A549 (cell line): Measurements from ENCODE around the gene SCO2. TPM values are rescaled to one million over a fixed set of nuclear protein-coding genes. Genes with fewer than 3 reads are reported as not detected.

Experiments
- ATAC-seq, 2 experiments: fragments of 200-7000 bp in 1 of 2; fragments of >200 bp in 1 of 2; cut with Nextera tagmentation in 1 of 2; cut with Tn5 transposase in 1 of 2; 3 replicates each; pipeline versions ENCODE4 v1.8.0 to v1.9.1; 2018 to 2020; ENCODE audit warnings: mild to moderate bottlenecking in 1 of 2, moderate library complexity in 1 of 2
- CTCF ChIA-PET: fragments of 300-600 bp; sonication (Branson Sonifier 250); formaldehyde crosslinking; extraction: SDS; loops from one replicate; lab custom pipeline; 2021; ENCODE audit warnings: antibody characterized with exemption, inconsistent platforms; lab: Yijun Ruan, JAX
- POLR2A ChIA-PET: fragments of 350-600 bp; formaldehyde crosslinking; extraction: SDS; loops from one replicate; lab custom pipeline; 2021; ENCODE audit warnings: antibody characterized with exemption, inconsistent platforms; lab: Yijun Ruan, JAX
- DNase-seq, 2 experiments: peaks; one replicate each; pipeline versions ENCODE4 v3.0.0 to v3.0.0-alpha.2; 2011 to 2016; ENCODE audit warnings: low read depth in 1 of 2, low spot score in 1 of 2
- FAIRE-seq: peaks from 2 replicates; lab custom pipeline; 2011; peaks lifted over from hg19 to GRCh38; lab: Jason Lieb, UNC
- H3K27ac ChIP-seq, 2 experiments: fragments of >200 bp; sonication (Bioruptor Twin); formaldehyde crosslinking; 3 replicates each; pipeline ENCODE4 v1.5.1; 2016 to 2017
- H3K4me1 ChIP-seq: fragments of >200 bp; sonication (Bioruptor Twin); formaldehyde crosslinking; 3 replicates; pipeline ENCODE4 v1.6.1; 2016
- H3K4me2 ChIP-seq: fragments of >200 bp; sonication (Bioruptor Twin); formaldehyde crosslinking; 3 replicates; pipeline ENCODE4 v1.6.1; 2016
- H3K4me3 ChIP-seq: fragments of >200 bp; sonication (Bioruptor Twin); formaldehyde crosslinking; 3 replicates; pipeline ENCODE4 v1.5.1; 2016
- H3K9me3 ChIP-seq: fragments of >200 bp; sonication (Bioruptor Twin); formaldehyde crosslinking; 3 replicates; pipeline ENCODE4 v1.6.1; 2016
- CBX8 ChIP-seq: fragments of 200-600 bp; sonication (generic); IDR thresholded peaks from 2 replicates; pipeline ENCODE4 v1.6.1; 2016
- ESRRA ChIP-seq: fragments of 150-350 bp; IDR thresholded peaks from 2 replicates; pipeline ENCODE4 v1.6.1; 2014; ENCODE audit warnings: mild to moderate bottlenecking, low read length, borderline replicate concordance
- HOXA7 ChIP-seq: fragments of 250-450 bp; sonication (Bioruptor Pico); IDR thresholded peaks from 2 replicates; pipeline ENCODE4 v1.5.0; 2020; ENCODE audit warnings: mild to moderate bottlenecking, moderate library complexity
- HOXB13 ChIP-seq: fragments of 250-450 bp; sonication (Bioruptor Pico); IDR thresholded peaks from 2 replicates; pipeline ENCODE4 v1.5.0; 2020; ENCODE audit warnings: low read depth, mild to moderate bottlenecking, moderate library complexity
- MAFK ChIP-seq: fragments of 450-650 bp; IDR thresholded peaks from 2 replicates; pipeline ENCODE4 v1.6.1; 2014; ENCODE audit not compliant: partially characterized antibody
- POLR2A ChIP-seq: IDR thresholded peaks from 2 replicates; pipeline ENCODE4 v1.6.1; 2012; ENCODE audit warnings: mild to moderate bottlenecking, low read length
- RAD21 ChIP-seq, 2 experiments: fragments of >200 bp in 1 of 2; sonication (Bioruptor Twin) in 1 of 2; formaldehyde crosslinking in 1 of 2; IDR thresholded peaks in 1 of 2; conservative IDR thresholded peaks in 1 of 2; 2 replicates in 1 of 2; 3 replicates in 1 of 2; pipeline ENCODE4 v1.6.1; 2012 to 2018; ENCODE audit warnings: inconsistent platforms in 1 of 2
- RCOR1 ChIP-seq: fragments of 150-350 bp; IDR thresholded peaks from 2 replicates; pipeline ENCODE4 v1.6.1; 2014; ENCODE audit warnings: antibody characterized with exemption, low read length, low read depth
- TFCP2L1 ChIP-seq: fragments of 250-450 bp; sonication (Bioruptor Pico); IDR thresholded peaks from 2 replicates; pipeline ENCODE4 v1.5.0; 2021; ENCODE audit warnings: mild to moderate bottlenecking
- TP53 ChIP-seq: fragments of 250-450 bp; sonication (Bioruptor Pico); IDR thresholded peaks from 2 replicates; pipeline ENCODE4 v1.5.0; 2021; ENCODE audit warnings: mild to moderate bottlenecking, moderate library complexity
- WGBS: methylation state at CpG from one replicate; pipeline ENCODE4 v1.1.6; 2017; ENCODE audit errors: missing lambda C conversion rate; 5-methylcytosine and 5-hydroxymethylcytosine counted together
- polyA plus RNA-seq, 4 experiments: library from polyadenylated mRNA; depleted of rRNA in 3 of 4; stranded (reverse); fragments of >200 nt; fragmentation: RNase III in 1 of 4; extraction: RNeasy Plus Mini Kit Qiagen cat#74134 plus additional on column Dnase treatment in 1 of 4; gene quantifications; 2 replicates in 3 of 4; 3 replicates in 1 of 4; pipeline ENCODE4 v1.2.3, GENCODE V29; 2011 to 2017
- TF ChIP-seq, protein P1 (sequence below): IDR thresholded peaks from 2 replicates; pipeline ENCODE4 v1.6.1; 2012
- TF ChIP-seq, protein P2 (sequence below): IDR thresholded peaks from 2 replicates; pipeline ENCODE4 v1.6.1; 2012

The SCO2 gene
- polyA plus RNA-seq, 2 of the 4 experiments (the other 2 are of a cell fraction) = 0.37 to 1.7 TPM

DNA sequence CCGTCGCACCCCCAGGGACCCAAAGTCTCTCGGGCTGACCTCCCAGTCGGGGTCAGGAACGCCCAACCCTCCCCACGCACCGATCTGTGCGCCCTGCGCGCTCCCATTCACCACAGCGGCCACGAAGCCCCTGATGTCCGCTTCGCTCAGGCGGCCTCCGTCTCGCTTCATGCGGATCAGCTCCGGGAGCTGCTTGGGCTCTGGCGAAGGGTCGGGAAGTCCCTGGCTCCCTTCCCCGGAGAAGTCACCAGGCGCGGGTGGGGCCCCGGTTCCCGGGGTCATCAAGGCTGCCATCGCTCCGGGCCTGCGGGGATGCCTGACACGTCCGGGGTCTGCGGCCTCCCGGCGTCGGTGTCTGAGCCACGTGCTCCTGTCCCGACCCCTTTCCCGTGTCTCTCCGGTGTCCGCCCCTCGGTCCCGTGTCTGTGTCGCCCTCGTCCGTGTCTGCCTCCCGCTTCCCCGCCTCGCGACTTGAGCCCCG, 4.1 kb upstream of the SCO2 start:
- no peak for ATAC-seq
- no peak for FAIRE-seq
- 97% methylated on average over 6 of the region's 50 CpGs for WGBS
- POLR2A ChIA-PET = interaction anchor here (1.0 to 1.2 kb wide), 4 partner anchors 20 to 53 kb away, joined by 3 to 4 read pairs (median 3); partner anchors contain the start of genes CHKB, LMF2, NCAPH2 and SYCE3
- no peaks in the 10 kb centered on the region for H3K9me3 ChIP-seq
- H3K4me2 ChIP-seq = peak overlapping the region; percentile 92
- H3K4me1 ChIP-seq = peaks cover 30% of the 10 kb centered on the region
- TF ChIP-seq TFCP2L1 (0 out of 2 replicates have a peak, but pooled peaks have one; percentile 50), HOXA7 (CRISPR knock-in tag) (0 out of 2 replicates have a peak, but pooled peaks have one; percentile 59), CBX8 (no peak)
- H3K4me3 ChIP-seq = peak overlapping the region; percentile 64
- CTCF ChIA-PET = interaction anchor here (1.2 to 3.0 kb wide), 3 partner anchors 11 to 90 kb away, joined by 4 to 19 read pairs (median 4); partner anchors contain the start of gene SYCE3
- DNase-seq = no peak
- H3K27ac ChIP-seq = peak overlapping the region; percentile 95 to 98

DNA sequence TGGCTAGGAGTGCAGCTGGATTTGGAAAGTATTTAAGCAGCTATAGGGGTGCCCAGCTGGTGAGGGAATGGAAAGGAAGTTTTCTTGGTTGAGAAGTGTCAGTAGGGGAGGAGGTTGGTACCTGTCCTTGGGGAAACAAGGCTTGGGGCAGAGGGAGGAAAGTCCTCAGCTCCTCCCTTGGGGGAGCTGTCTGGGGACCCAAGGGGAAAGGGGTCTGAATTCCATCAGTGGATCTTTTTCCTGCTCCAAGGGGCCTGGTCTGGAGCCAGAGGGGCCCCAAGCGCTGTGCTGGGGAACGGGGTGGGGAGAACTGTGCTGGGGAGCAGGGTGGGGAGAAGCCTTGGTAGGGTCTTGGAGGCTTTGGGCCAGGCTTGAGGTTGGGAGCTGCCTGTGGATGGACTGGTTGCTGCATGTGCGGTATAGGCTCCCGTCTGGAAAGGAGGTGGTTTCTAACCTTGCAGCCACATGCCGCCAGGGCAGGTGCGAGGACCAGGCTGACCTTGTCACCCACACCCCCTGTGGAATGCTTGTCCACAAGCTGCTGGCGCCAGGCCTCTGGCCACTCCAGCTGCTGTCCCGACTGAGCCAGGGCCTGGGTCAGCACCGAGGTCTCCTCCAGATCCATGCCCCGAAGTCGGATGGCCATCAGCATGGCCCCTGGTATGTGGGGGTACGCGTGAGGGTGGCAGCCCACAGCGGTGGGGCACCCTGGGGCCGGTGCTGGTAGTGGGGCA, 3.5 kb upstream of the SCO2 start:
- ChIA-PET POLR2A (interaction anchor here (0.9 to 1.2 kb wide), 2 partner anchors 21 to 34 kb away, joined by 3 read pairs; partner anchors contain the start of genes LMF2 and SYCE3), CTCF (interaction anchor here (0.9 to 3.0 kb wide), 4 partner anchors 10 to 92 kb away, joined by 3 to 19 read pairs (median 4); partner anchors contain the start of gene SYCE3)
- H3K4me1 ChIP-seq = peaks cover 30% of the 10 kb centered on the region
- 100% methylated on average over 3 of the region's 15 CpGs for WGBS
- no peak for FAIRE-seq
- no peak for DNase-seq
- no peak for TF ChIP-seq HOXB13 (CRISPR knock-in tag)
- TF ChIP-seq, protein P1, sequence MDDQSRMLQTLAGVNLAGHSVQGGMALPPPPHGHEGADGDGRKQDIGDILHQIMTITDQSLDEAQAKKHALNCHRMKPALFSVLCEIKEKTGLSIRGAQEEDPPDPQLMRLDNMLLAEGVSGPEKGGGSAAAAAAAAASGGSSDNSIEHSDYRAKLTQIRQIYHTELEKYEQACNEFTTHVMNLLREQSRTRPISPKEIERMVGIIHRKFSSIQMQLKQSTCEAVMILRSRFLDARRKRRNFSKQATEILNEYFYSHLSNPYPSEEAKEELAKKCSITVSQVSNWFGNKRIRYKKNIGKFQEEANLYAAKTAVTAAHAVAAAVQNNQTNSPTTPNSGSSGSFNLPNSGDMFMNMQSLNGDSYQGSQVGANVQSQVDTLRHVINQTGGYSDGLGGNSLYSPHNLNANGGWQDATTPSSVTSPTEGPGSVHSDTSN = peak; percentile 31; the same call in 1 of the 2 replicates
- no peak for TF ChIP-seq TP53 (CRISPR knock-in tag)
- H3K4me2 ChIP-seq = peak overlapping the region; percentile 92
- peak overlapping the region; percentile 64; the same call in 2 of the 3 replicates for H3K4me3 ChIP-seq
- ATAC-seq = no peak
- peak overlapping the region in 1 of 2 experiments; percentile 98; a peak in 4 of 6 replicates for H3K27ac ChIP-seq
- no peaks in the 10 kb centered on the region for H3K9me3 ChIP-seq

DNA sequence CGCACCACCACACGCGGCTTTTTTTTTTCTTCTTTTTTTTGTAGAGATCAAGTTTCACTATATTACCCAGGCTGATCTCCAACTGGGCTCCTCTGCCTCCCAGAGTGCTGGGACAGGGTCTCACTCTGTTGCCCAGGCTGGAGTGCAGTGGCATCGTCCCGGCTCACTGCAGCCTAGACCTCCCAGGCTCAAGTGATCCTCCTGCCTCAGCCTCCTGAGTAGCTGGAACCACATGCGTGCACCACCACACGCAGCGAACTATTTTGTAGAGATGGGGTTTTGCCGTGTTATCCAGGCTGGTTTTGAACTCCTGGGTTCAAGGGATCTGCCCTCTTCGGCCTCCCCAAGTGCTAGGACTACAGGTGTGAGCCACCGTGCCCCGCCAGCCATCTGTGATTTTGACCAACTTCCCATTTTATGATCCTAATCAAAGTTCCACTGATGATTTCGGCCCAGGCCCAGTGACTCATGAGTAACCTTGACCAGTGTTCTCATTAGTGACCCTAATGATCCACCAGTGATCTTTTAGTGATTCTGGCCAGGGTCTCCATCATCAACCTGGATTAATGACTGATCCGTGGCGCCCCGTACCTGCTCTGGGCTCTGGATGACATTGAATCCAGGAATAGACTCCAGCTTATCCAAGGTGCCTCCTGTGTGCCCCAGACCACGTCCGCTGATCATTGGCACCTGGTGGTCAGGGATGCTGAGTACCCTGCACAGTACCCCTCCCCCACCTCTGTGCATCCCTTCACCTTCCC, 2.7 kb upstream of the SCO2 start:
- CTCF ChIA-PET = interaction anchor here (0.7 to 3.0 kb wide), 6 partner anchors 10 to 286 kb away, joined by 3 to 19 read pairs (median 4); partner anchors contain the start of gene SYCE3
- POLR2A ChIA-PET = interaction anchor here (0.9 to 2.4 kb wide), 3 partner anchors 11 to 35 kb away, joined by 3 to 13 read pairs (median 3); partner anchors contain the start of genes LMF2 and SYCE3
- Histone ChIP-seq H3K4me3 (no peak overlapping the region), H3K4me2 (peak overlapping the region; percentile 96; the same call in 2 of the 3 replicates)
- DNase-seq = no peak
- 96% methylated on average over 13 of the region's 18 CpGs for WGBS
- TF ChIP-seq TP53 (CRISPR knock-in tag) = no peak
- no peak for TF ChIP-seq MAFK
- TF ChIP-seq RCOR1 = no peak
- TF ChIP-seq POLR2A = peak; percentile 13; the same call in 1 of the 2 replicates
- TF ChIP-seq, protein P2, sequence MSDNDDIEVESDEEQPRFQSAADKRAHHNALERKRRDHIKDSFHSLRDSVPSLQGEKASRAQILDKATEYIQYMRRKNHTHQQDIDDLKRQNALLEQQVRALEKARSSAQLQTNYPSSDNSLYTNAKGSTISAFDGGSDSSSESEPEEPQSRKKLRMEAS = 0 out of 2 replicates have a peak, but pooled peaks have one; percentile 9
- TF ChIP-seq ESRRA = no peak
- no peak for TF ChIP-seq RAD21 (conservative IDR thresholded peaks at IDR 0.05 in 1 of 2, IDR thresholded peaks at IDR 0.05 in 1 of 2)
- TF ChIP-seq, protein P1 = 0 out of 2 replicates have a peak, but pooled peaks have one; percentile 34
- TF ChIP-seq, all 56 proteins: peak for 3
- ATAC-seq = no peak
- FAIRE-seq = no peak
- H3K4me1 ChIP-seq = peaks cover 24% of the 10 kb centered on the region
- H3K9me3 ChIP-seq = no peaks in the 10 kb centered on the region
- H3K27ac ChIP-seq = peak overlapping the region in 1 of 2 experiments; percentile 99; a peak in 1 of 6 replicates
